Skeletal muscle tissue (tissue), 4 donors: Measurements from ENCODE around the gene ANXA11. TPM values are rescaled to one million over a fixed set of nuclear protein-coding genes. Genes with fewer than 3 reads are reported as not detected.
"Not testable (repeated sequence)": the region's sequence is repeated elsewhere in the genome, so short reads cannot be mapped to it uniquely, and the experiment has no call there.

ENCODE experiments used
- H3K27ac ChIP-seq: one replicate; pipeline ENCODE4 v1.7.0; 2013; ENCODE audit warnings: mild to moderate bottlenecking, low read depth, low read length, inconsistent platforms
- H3K27me3 ChIP-seq, 3 donors: one replicate each; pipeline ENCODE4 v1.7.0; 2013; ENCODE audit warnings: low read length in 3 of 3; ENCODE audit not compliant: control insufficient read depth in 3 of 3, insufficient read depth in 3 of 3
- H3K36me3 ChIP-seq, 3 donors: one replicate each; pipeline ENCODE4 v1.7.0; 2013; ENCODE audit warnings: low read length in 3 of 3; ENCODE audit not compliant: control insufficient read depth in 3 of 3, insufficient read depth in 3 of 3
- H3K4me1 ChIP-seq, 3 donors: one replicate each; pipeline ENCODE4 v1.7.0; 2013; ENCODE audit warnings: low read length in 3 of 3, mild to moderate bottlenecking in 3 of 3; ENCODE audit not compliant: control insufficient read depth in 3 of 3, insufficient read depth in 3 of 3
- H3K4me3 ChIP-seq, 3 donors: one replicate each; pipeline ENCODE4 v1.7.0; 2013; ENCODE audit warnings: low read length in 3 of 3
- H3K9ac ChIP-seq, 3 donors: one replicate each; pipeline ENCODE4 v1.7.0; 2013; ENCODE audit warnings: low read length in 3 of 3, mild to moderate bottlenecking in 3 of 3, moderate library complexity in 2 of 3, low read depth in 1 of 3
- H3K9me3 ChIP-seq, 3 donors: one replicate each; pipeline ENCODE4 v1.7.0; 2013; ENCODE audit warnings: low read length in 3 of 3; ENCODE audit not compliant: control insufficient read depth in 3 of 3
- total RNA-seq: library from RNA; depleted of rRNA; stranded (reverse); fragments of >200 nt; gene quantifications from one replicate; pipeline ENCODE4 v1.2.3, GENCODE V29; 2014
- donor health status: Osteomylitis.

Gene ANXA11
- total RNA-seq, 1 donor from 2014 or later: 29.7 TPM

DNA sequence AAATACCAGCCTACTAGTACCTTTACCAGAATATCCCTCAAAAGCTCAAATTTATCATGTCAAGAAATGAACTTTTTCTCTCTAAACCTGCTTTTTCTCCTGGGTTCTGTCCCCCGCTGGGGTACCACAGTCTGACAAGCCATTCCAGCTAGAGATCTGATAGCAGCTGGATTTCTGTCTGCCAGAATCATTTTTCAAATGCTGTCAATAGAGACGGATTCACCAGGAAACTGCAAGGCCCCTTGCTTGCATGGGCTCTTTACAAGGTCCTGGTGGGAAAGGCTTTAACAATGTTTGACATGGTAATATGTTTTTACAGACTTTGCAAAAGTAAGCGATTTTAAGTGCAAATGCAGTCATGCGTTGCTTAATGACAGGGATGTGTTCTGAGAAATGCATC, 4.9 kb upstream of the ANXA11 start:
- no peaks in the 10 kb centered on the region for H3K27me3 ChIP-seq
- no peak overlapping the region for H3K4me3 ChIP-seq
- H3K4me1 ChIP-seq: peaks cover 9 to 17% (median 11%) of the 10 kb centered on the region in 3 donors
- H3K9me3 ChIP-seq: no peaks in the 10 kb centered on the region
- H3K27ac ChIP-seq: no peak overlapping the region
- H3K9ac ChIP-seq: no peak overlapping the region
- no peaks in the 10 kb centered on the region for H3K36me3 ChIP-seq

DNA sequence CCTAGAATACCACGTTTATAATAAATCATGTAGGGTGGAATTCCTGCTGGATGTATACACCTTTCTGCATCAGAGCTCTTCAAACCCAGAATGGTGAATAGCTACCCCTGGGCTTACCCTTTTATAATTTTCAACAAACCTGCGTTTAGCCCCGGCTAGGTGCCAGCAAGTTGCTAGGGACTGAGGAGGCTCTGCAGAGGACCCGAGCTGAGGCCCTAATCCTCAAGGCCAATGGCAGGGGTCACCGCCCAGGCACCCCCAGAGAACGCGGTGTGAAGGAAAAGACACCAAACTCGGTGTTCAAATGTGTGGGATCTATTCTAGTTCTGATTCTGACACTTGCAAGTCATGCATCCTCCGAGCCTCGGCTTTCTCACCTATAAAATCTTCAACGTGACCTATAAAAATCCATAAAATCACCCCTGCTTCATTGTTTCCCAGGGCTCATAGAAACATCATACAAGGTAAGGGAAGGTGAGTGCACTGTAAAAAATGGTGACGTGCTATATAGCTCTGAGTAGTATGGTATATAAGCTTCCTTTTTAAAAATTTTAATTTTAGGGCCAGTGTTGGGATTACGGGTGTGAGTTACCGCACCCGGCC, 2.5 kb upstream of the ANXA11 start:
- Histone ChIP-seq H3K9ac (peak overlapping the region; percentile 74 to 79 (median 78)), H3K36me3 (no peaks in the 10 kb centered on the region), H3K27me3 (no peaks in the 10 kb centered on the region), H3K9me3 (no peaks in the 10 kb centered on the region), H3K4me1 (peaks cover 26 to 34% (median 31%) of the 10 kb centered on the region in 3 donors), H3K4me3 (peak overlapping the region in 2 of 3 donors; percentile 63 to 64), H3K27ac (peak overlapping the region; percentile 91)

DNA sequence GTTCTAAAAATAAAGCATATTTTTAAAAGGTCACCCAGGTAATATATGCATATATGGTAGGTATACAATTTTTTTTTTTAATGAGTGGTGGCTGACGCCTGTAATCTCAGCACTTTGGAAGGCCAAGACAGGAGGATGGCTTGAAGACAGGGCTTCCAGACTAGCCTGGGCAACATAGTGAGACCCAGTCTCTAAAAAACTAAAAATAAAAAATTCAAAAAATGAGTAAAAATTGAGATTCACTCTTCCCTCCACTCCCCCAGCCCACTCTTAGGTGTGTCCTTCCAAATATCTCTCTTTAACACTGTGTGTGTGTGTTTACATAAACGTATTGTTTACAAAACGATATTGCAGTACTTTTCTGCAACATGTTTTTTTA, 929 bp upstream of the ANXA11 start:
- Histone ChIP-seq H3K9ac (peak overlapping the region; percentile 84 to 96 (median 96)), H3K4me1 (peaks cover 42 to 50% (median 47%) of the 10 kb centered on the region in 3 donors), H3K27ac (peak overlapping the region; percentile 91), H3K27me3 (no peaks in the 10 kb centered on the region), H3K9me3 (no peaks in the 10 kb centered on the region), H3K36me3 (no peaks in the 10 kb centered on the region), H3K4me3 (peak overlapping the region in 1 of 3 donors; percentile 86)

DNA sequence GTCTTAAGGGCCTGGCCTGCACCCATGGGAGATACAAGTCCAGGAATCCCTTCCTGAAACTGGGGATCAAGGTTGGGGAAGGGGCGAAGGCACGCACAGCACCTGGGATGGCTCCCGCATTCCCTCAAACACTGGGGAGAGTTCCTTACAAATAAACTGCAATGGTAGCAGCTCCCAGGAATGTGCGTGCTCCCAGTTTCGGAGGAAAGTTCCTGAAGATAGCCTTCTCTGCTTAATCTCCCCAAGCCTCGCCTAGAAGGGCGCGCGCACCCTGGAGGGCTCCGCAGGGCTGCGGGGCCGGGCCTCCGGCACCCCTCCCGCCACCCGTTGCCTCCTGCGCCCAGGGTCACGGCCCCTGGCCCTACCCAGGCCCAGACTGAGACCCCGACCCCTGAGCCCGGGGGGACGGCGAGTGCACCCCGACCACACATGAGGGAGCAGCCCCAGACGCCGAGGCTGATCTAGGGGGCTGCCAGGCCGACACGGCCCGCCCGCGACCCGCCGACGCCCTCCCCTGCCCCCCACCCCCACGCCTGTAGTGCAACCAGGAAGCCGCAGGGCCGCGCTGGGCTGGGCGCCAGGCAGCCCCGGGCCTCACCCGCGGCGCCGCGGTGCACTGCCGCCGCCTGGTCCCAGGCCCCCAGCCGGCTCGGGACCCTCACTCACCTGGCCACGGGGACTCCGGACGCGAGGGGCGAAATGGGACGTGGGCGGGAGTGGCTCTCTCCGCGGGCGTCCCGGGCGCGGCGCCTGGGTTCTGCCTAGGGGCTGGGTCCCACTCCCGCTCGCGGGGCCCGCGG, 460 bp downstream of the ANXA11 start:
- peaks cover 55 to 61% (median 58%) of the 10 kb centered on the region in 3 donors for H3K4me1 ChIP-seq
- peak overlapping the region; percentile 72 to 89 (median 86) for H3K4me3 ChIP-seq
- H3K9ac ChIP-seq: peak overlapping the region; percentile 84 to 96 (median 96)
- no peaks in the 10 kb centered on the region for H3K9me3 ChIP-seq
- H3K27me3 ChIP-seq: no peaks in the 10 kb centered on the region
- no peaks in the 10 kb centered on the region for H3K36me3 ChIP-seq
- peak overlapping the region; percentile 91 for H3K27ac ChIP-seq

DNA sequence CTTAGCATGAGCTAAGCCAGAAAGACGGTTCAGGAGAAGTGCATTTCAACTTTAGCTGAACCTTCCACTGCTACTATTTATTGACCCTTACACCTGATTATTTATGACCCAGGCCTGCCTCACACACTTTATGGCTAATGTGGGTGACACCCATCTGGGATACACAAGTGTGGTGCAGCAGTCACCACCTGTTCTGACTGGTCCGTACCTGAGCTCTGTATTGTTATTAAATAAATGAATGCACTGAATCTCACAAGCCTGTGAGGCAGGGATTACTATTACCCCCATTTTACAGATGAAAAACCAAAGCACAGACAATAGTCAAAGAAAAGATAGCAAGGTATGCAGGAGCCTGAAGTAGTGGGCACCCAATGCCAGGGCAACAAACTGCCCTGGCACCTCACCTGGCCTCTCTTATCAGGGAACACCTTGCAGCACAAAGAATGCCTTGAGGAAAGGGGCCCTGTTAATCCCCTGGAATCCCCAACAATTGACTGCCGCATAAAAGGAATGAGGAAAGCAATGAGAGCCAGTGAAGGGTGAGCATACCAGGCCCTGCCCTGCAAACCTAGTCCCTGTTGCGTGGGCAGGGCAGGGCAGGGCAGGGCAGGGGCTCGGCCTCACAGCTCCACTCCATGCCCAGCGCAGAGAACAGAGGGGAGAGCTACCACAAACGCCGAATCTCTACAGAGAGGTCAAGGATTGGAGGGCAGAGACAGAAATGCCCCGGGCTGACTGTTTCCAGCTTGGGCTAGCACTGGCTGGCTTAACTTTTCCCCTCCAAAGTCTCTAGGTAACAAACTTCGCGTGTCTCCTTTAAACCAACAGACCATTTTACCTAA, 1.3 kb downstream of the ANXA11 start:
- H3K27me3 ChIP-seq: no peaks in the 10 kb centered on the region
- H3K9me3 ChIP-seq: no peaks in the 10 kb centered on the region
- no peaks in the 10 kb centered on the region for H3K36me3 ChIP-seq
- H3K9ac ChIP-seq: peak overlapping the region; percentile 84 to 96 (median 96)
- H3K4me1 ChIP-seq: peaks cover 61 to 68% (median 61%) of the 10 kb centered on the region in 3 donors
- H3K27ac ChIP-seq: peak overlapping the region; percentile 91
- H3K4me3 ChIP-seq: peak overlapping the region; percentile 72 to 89 (median 86)

DNA sequence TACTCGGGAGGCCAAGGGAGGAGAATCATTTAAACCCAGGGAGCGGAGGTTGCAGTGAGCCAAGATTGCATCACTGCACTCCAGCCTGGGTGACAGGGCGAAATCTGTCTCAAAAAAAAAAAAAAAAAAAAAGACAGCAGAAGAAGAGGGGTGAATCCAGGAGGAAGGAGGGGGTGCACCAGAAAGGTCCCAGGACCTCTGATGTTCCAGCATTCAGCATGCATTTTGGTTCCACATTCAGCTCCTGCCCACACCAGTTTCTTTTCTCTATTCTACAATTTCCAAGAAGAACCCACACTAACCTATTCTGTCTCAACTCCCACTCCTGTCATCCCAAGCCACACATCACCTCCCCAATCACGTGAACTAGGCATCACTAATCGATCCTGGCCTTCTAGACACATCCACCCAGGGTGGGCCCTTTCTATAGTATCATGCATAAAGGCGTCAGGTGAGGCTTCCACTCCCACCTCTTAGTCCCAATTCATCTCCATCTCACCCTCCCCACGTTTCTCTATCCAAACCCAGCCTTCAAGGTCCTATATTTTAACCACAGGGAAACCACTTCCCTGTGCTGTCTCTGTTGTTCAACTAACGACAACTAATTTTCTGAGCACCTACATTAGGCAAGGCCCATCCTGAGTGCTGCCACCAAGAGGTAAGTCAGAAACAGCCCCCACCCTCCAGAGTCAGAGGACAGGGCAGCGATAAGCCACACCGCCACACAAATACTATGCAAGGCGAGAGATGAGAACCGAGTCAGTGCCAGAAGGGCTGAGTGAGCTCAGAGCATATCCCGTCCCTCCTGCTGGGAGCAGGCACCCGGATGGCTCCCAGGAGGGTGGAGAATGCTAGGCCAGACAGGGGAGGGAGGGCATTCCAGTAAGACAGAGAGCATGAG, 2.2 kb downstream of the ANXA11 start:
- Histone ChIP-seq H3K9ac (peak overlapping the region; percentile 84 to 96 (median 96)), H3K4me3 (peak overlapping the region; percentile 72 to 89 (median 86)), H3K4me1 (peaks cover 69 to 75% (median 69%) of the 10 kb centered on the region in 3 donors)

DNA sequence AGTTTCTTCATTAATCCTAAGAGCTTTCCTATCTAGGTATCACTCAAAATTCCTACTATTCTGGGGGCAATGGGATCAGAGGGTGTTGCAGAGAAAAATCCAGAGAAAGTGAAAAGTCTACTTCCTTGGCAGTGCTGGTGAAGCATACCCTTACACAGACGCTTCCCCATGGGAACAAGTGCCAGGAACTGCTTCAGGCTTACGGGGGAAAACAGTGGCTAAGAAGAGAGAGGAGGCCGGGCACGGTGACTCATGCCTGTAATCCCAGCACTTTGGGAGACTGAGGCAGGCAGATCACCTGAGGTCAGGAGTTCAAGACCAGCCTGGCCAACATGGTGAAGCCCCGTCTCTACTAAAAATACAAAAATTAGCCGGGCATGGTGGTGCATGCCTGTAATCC, 2.8 kb downstream of the ANXA11 start:
- H3K36me3 ChIP-seq, H3K9me3 ChIP-seq, H3K27me3 ChIP-seq: not testable (repeated sequence)
- H3K9ac ChIP-seq: peak overlapping the region; percentile 55 to 70 (median 64)
- H3K4me3 ChIP-seq: peak overlapping the region in 2 of 3 donors; percentile 33 to 86
- H3K27ac ChIP-seq: peak overlapping the region; percentile 91
- peaks cover 73 to 78% (median 75%) of the 10 kb centered on the region in 3 donors for H3K4me1 ChIP-seq

More for the DNA sequence above, 2.2 kb downstream of the ANXA11 start:
- Histone ChIP-seq H3K36me3 (no peaks in the 10 kb centered on the region), H3K27me3 (no peaks in the 10 kb centered on the region), H3K27ac (peak overlapping the region; percentile 91), H3K9me3 (no peaks in the 10 kb centered on the region)

DNA sequence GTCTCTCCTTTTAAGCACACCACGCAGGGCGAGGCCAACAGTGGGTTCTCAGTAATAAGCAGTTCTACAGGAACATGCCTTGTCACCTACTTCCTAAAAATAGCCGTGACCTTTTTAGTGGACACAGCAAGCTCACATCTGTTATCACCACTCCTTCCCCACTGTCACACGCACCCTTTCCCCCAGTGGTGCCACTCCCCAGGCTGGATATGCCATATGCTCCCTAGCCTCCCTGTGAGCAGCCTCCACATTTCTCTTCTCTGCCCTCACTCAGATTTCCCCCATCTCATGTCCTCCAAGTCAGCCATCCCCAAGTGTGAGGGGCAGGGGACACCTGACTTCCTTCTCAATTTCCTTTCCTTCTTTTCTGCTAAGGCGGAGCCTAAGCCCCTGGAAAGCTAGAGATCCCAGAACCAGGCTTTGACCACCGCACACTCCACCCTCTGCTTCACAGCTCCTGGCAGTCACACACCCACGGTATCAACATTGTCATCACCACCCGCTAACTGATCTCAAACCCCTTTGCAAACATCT, 3.7 kb downstream of the ANXA11 start:
- Histone ChIP-seq H3K9ac (peak overlapping the region; percentile 55 to 72 (median 70)), H3K9me3 (no peaks in the 10 kb centered on the region), H3K4me3 (peak overlapping the region; percentile 69 to 88 (median 78)), H3K27ac (peak overlapping the region; percentile 91), H3K4me1 (peaks cover 80 to 84% (median 80%) of the 10 kb centered on the region in 3 donors), H3K36me3 (no peaks in the 10 kb centered on the region), H3K27me3 (no peaks in the 10 kb centered on the region)

DNA sequence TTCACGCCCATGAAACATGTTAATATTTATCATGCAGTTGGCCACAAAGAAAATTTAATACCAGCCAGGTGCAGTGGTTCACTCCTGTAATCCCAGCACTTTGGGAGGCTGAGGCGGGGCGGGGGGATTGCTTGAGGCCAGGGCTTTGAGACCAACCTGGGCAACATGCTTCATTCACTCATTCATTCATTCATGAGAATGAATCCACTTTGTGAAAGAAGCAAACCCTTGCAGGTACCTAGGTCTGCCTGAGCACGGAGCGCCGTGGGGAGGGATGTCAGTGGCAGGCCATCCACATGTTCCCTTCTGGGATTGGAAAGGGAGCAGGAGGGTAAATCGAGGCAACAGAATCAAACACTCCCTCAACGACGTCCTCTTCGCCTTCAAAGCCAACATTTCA, 4.7 kb downstream of the ANXA11 start:
- peaks cover 83 to 85% (median 85%) of the 10 kb centered on the region in 3 donors for H3K4me1 ChIP-seq
- H3K4me3 ChIP-seq: peak overlapping the region; percentile 69 to 88 (median 78)
- H3K9ac ChIP-seq: peak overlapping the region; percentile 55 to 72 (median 70)
- H3K36me3 ChIP-seq: no peaks in the 10 kb centered on the region
- H3K27ac ChIP-seq: peak overlapping the region; percentile 91
- H3K9me3 ChIP-seq: no peaks in the 10 kb centered on the region
- H3K27me3 ChIP-seq: no peaks in the 10 kb centered on the region
